Adipocyte (in vitro differentiated cells): ENCODE measurements around the gene AHSP.
"Not testable (repeated sequence)": the region's sequence is repeated elsewhere in the genome, so short reads cannot be mapped to it uniquely, and the experiment has no call there.

Experiments
- DNase-seq: peaks from one replicate; pipeline ENCODE4 v3.0.0-alpha.2; 2015; ENCODE audit warnings: low read depth
- H3K27me3 ChIP-seq: replicated peaks from 2 replicates; pipeline ENCODE4 v1.7.0; 2013; ENCODE audit warnings: mild to moderate bottlenecking, low read length, moderate library complexity; ENCODE audit not compliant: control insufficient read depth, insufficient read depth
- H3K36me3 ChIP-seq: 2 replicates; pipeline ENCODE4 v1.7.0; 2013; ENCODE audit warnings: low read length, mild to moderate bottlenecking, moderate library complexity; ENCODE audit not compliant: control insufficient read depth, insufficient read depth, severe bottlenecking
- H3K4me1 ChIP-seq: 2 replicates; pipeline ENCODE4 v1.7.0; 2013; ENCODE audit warnings: mild to moderate bottlenecking, low read length, moderate library complexity; ENCODE audit not compliant: control insufficient read depth, insufficient read depth
- H3K4me3 ChIP-seq: 2 replicates; pipeline ENCODE4 v1.7.0; 2013; ENCODE audit warnings: mild to moderate bottlenecking, low read length, moderate library complexity
- H3K9ac ChIP-seq: 2 replicates; pipeline ENCODE4 v1.7.0; 2013; ENCODE audit warnings: mild to moderate bottlenecking, low read length, moderate library complexity
- H3K9me3 ChIP-seq: 2 replicates; pipeline ENCODE4 v1.7.0; 2013; ENCODE audit warnings: mild to moderate bottlenecking, low read length, moderate library complexity; ENCODE audit not compliant: control insufficient read depth

Gene AHSP

DNA sequence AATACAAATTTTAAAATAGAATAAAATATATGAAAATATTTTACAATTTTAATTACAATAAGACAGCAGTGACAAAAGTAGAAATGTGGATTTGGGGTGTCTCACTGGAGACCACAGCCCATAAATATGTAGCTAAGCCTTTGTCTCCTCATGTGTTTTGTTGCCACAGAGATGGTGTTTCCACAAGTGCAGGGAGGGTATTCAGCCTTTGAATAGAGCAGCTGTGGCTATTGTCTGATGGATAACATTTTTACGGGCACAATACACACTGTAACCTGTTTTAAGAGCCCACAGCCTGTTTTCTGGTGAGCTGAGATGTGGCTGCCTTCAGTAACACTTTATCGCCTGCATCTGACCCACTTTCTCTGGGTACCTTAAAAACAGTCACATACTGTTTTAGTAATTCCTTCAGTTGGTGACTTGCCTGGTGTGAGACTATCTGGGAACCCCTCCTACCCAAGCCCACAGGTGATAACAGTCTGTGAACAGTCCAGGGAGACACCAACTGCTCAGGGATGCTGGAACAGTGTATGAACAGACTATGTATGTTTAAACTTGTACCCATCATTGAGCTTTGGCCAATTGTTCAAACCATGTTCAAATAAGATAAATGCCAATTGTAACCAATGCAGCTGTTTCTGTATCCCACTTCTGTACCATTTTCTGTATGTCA lies 7.8 kb upstream of the AHSP start:
- no peak for DNase-seq
- H3K9me3 ChIP-seq: no peaks in the 10 kb centered on the region
- H3K4me3 ChIP-seq: no peak overlapping the region
- H3K36me3 ChIP-seq: no peaks in the 10 kb centered on the region
- H3K27me3 ChIP-seq: peaks cover 2% of the 10 kb centered on the region
- H3K4me1 ChIP-seq: no peaks in the 10 kb centered on the region
- no peak overlapping the region for H3K9ac ChIP-seq

DNA sequence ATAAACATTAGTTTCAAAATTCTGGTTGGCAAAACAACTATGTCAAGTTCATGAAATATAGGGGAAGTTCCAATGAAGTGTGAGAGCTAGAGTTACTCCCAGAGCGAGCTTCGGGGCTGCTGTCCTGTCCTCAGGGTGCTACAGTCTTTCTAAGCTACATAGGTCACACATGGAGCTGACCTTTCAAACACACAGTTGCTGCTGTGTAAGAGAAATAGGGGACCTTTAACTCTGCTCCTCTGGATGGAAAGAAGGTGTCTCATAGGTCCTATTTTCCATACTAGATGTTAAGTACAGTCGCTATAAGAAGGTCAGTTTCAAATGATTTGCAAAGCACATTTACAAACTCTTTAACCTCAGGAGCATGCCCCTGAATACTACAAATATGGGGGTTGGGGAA lies 6.3 kb upstream of the AHSP start:
- H3K27me3 ChIP-seq: peaks cover 2% of the 10 kb centered on the region
- DNase-seq: no peak

DNA sequence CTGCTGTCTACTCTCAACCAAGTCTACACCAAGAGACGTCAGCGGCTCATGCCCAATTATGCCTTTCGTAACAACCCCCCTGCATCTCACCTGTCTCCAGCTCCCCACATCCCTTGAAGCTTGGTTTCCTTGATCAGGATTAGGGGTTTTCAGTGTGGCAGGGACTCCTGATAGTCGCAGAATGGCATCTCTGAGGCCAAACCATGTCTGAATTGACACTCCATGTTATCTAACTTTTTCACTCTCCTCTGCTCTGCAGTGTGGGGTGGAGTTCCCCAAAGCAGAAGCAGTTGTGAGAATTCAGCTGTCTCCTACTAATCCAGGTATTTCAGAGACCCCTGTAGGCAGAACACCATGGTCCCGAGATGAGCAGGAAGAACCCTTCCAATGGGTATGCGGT lies 5.6 kb upstream of the AHSP start:
- H3K4me3 ChIP-seq: no peak overlapping the region
- H3K9me3 ChIP-seq: no peaks in the 10 kb centered on the region
- no peak for DNase-seq
- no peaks in the 10 kb centered on the region for H3K4me1 ChIP-seq
- H3K9ac ChIP-seq: no peak overlapping the region
- peaks cover 2% of the 10 kb centered on the region for H3K27me3 ChIP-seq
- H3K36me3 ChIP-seq: no peaks in the 10 kb centered on the region

More for the DNA sequence above, 6.3 kb upstream of the AHSP start:
- Histone ChIP-seq H3K9ac (no peak overlapping the region), H3K36me3 (no peaks in the 10 kb centered on the region), H3K4me1 (no peaks in the 10 kb centered on the region), H3K4me3 (no peak overlapping the region), H3K9me3 (no peaks in the 10 kb centered on the region)

GRCh38 chr16:31523768-31524167 lies 3.9 kb upstream of the AHSP start:
- not testable (repeated sequence) for H3K9me3 ChIP-seq, H3K4me1 ChIP-seq, H3K4me3 ChIP-seq, DNase-seq, H3K9ac ChIP-seq, H3K36me3 ChIP-seq
- H3K27me3 ChIP-seq: peaks cover 16% of the 10 kb centered on the region

GRCh38 chr16:31525113-31525512 lies 2.6 kb upstream of the AHSP start:
- Histone ChIP-seq H3K27me3 (peaks cover 24% of the 10 kb centered on the region), H3K9ac (no peak overlapping the region), H3K4me1 (no peaks in the 10 kb centered on the region), H3K9me3 (no peaks in the 10 kb centered on the region), H3K36me3 (no peaks in the 10 kb centered on the region), H3K4me3 (no peak overlapping the region)
- no peak for DNase-seq

DNA sequence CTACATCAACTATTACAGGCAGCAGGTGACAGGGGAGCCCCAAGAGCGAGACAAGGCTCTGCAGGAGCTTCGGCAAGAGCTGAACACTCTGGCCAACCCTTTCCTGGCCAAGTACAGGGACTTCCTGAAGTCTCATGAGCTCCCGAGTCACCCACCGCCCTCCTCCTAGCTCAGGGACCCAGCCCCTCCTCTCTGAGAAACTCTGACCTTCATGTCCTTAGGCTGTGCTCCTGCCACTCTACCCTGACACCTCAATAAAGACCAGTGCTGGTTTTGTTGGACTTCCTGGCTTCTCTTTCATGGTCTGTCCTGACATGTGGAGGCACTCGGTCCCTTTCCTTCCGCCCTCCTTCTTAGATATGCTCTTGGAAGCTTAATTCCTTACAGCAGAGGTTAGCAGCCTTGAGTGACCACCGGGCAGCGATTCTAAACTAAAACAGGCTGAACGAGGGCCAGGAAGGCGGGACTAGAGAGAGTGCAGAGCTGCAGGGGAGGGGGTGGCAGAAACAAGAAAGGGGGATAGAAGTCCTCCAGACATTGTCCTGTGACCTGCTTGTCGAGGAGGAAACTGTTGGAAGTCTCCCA lies 915 bp downstream of the AHSP start:
- H3K4me3 ChIP-seq: peak overlapping the region; percentile 54

GRCh38 chr16:31529108-31529936 lies 1.6 kb downstream of the AHSP start:
- DNase-seq: peak; percentile 82
- Histone ChIP-seq H3K36me3 (no peaks in the 10 kb centered on the region), H3K4me1 (no peaks in the 10 kb centered on the region), H3K9me3 (no peaks in the 10 kb centered on the region), H3K4me3 (peak overlapping the region; percentile 54), H3K27me3 (peaks cover 27% of the 10 kb centered on the region), H3K9ac (no peak overlapping the region)

More for the DNA sequence above, 915 bp downstream of the AHSP start:
- DNase-seq: no peak
- H3K27me3 ChIP-seq: peaks cover 27% of the 10 kb centered on the region
- H3K9me3 ChIP-seq: no peaks in the 10 kb centered on the region
- H3K36me3 ChIP-seq: no peaks in the 10 kb centered on the region
- H3K9ac ChIP-seq: no peak overlapping the region
- no peaks in the 10 kb centered on the region for H3K4me1 ChIP-seq

- no peaks in the 10 kb centered on the region for H3K4me1 ChIP-seq
- peaks cover 25% of the 10 kb centered on the region for H3K27me3 ChIP-seq
- H3K9me3 ChIP-seq: no peaks in the 10 kb centered on the region
- H3K36me3 ChIP-seq: no peaks in the 10 kb centered on the region
- peak; percentile 6 for DNase-seq
- no peak overlapping the region for H3K9ac ChIP-seq
- H3K4me3 ChIP-seq: no peak overlapping the region
Observed at GRCh38 chr16:31529937-31530312, 2.2 kb downstream of the AHSP start.

GRCh38 chr16:31530405-31530804 lies 2.7 kb downstream of the AHSP start:
- no peak overlapping the region for H3K9ac ChIP-seq
- peaks cover 25% of the 10 kb centered on the region for H3K27me3 ChIP-seq
- H3K36me3 ChIP-seq: no peaks in the 10 kb centered on the region
- DNase-seq: no peak
- no peaks in the 10 kb centered on the region for H3K9me3 ChIP-seq
- H3K4me1 ChIP-seq: no peaks in the 10 kb centered on the region
- no peak overlapping the region for H3K4me3 ChIP-seq

DNA sequence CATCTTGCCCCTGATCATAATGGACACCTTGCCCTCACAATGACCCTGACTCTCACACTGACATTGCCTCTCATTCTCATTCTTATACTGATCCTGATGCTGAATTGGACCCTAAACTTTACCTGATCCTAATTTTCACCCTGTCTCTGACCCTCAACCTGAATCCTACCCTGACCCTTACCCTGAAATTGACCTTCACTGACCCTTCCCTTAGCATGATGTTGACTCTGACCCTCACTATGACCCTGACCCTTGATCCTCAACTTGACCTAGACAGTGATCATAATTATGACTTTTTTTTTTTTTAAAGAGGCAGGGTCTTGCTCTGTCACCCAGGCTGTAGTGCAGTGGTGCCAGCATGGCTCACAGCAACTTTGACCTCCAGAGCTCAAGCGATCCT lies 3.4 kb downstream of the AHSP start:
- Histone ChIP-seq H3K27me3 (peaks cover 25% of the 10 kb centered on the region), H3K9me3 (no peaks in the 10 kb centered on the region)

GRCh38 chr16:31532120-31532519 lies 4.4 kb downstream of the AHSP start:
- Histone ChIP-seq H3K36me3 (no peaks in the 10 kb centered on the region), H3K4me3 (no peak overlapping the region), H3K9me3 (no peaks in the 10 kb centered on the region), H3K4me1 (no peaks in the 10 kb centered on the region), H3K9ac (no peak overlapping the region), H3K27me3 (peaks cover 30% of the 10 kb centered on the region)
- no peak for DNase-seq

More for the DNA sequence above, 3.4 kb downstream of the AHSP start:
- no peaks in the 10 kb centered on the region for H3K36me3 ChIP-seq
- no peak overlapping the region for H3K4me3 ChIP-seq
- no peak for DNase-seq
- H3K4me1 ChIP-seq: no peaks in the 10 kb centered on the region
- no peak overlapping the region for H3K9ac ChIP-seq
